ENCODE measurements around the gene CDC42. TPM values are rescaled to one million over a fixed set of nuclear protein-coding genes. Genes with fewer than 3 reads are reported as not detected.

Gene CDC42
- total RNA-seq, 1 donor from 2014 or later: 339 TPM

GRCh38 chr1:22043198-22043769 lies 9.2 kb upstream of the CDC42 start:
- H3K4me3 ChIP-seq (ENCODE audit: low read depth, low read length): no peak overlapping the region
- no peak for TF ChIP-seq CTCF (conservative IDR thresholded peaks at IDR 0.05; ENCODE audit: low read depth, low read length)
- DNase-seq (ENCODE audit: low read depth): no peak

- no peak for DNase-seq (ENCODE audit: low read depth)
- H3K4me3 ChIP-seq (ENCODE audit: low read depth, low read length): no peak overlapping the region
- TF ChIP-seq CTCF (conservative IDR thresholded peaks at IDR 0.05; ENCODE audit: low read depth, low read length): no peak
These were observed 7.7 kb upstream of the CDC42 start for GRCh38 chr1:22044690-22045420.

- no peak for TF ChIP-seq CTCF (conservative IDR thresholded peaks at IDR 0.05; ENCODE audit: low read depth, low read length)
- DNase-seq (ENCODE audit: low read depth): no peak
- H3K4me3 ChIP-seq (ENCODE audit: low read depth, low read length): no peak overlapping the region
These were observed 6.8 kb upstream of the CDC42 start for GRCh38 chr1:22045604-22046228.

- TF ChIP-seq CTCF (conservative IDR thresholded peaks at IDR 0.05; ENCODE audit: low read depth, low read length): no peak
- no peak for DNase-seq (ENCODE audit: low read depth)
- H3K4me3 ChIP-seq (ENCODE audit: low read depth, low read length): no peak overlapping the region
These were observed 3.9 kb upstream of the CDC42 start for GRCh38 chr1:22048351-22049192.

- no peak for DNase-seq (ENCODE audit: low read depth)
- no peak for TF ChIP-seq CTCF (conservative IDR thresholded peaks at IDR 0.05; ENCODE audit: low read depth, low read length)
- no peak overlapping the region for H3K4me3 ChIP-seq (ENCODE audit: low read depth, low read length)
These were observed 2.2 kb upstream of the CDC42 start for GRCh38 chr1:22050330-22050729.

- no peak for DNase-seq (ENCODE audit: low read depth)
- no peak overlapping the region for H3K4me3 ChIP-seq (ENCODE audit: low read depth, low read length)
- TF ChIP-seq CTCF (conservative IDR thresholded peaks at IDR 0.05; ENCODE audit: low read depth, low read length): no peak
These were observed 848 bp upstream of the CDC42 start for GRCh38 chr1:22051607-22052114.

Measured in epithelial cell of proximal tubule (primary cell).